Suprapubic skin (tissue), 4 donors: Measurements from ENCODE around the gene SMDT1. TPM values are rescaled to one million over a fixed set of nuclear protein-coding genes. Genes with fewer than 3 reads are reported as not detected.

Experiments used
- DNase-seq, 2 donors: peaks; one replicate each; pipeline ENCODE4 v3.0.0-alpha.2; 2019; ENCODE audit warnings: low spot score in 2 of 2
- H3K27ac ChIP-seq: fragments of 200-600 bp; sonication (generic); one replicate; pipeline ENCODE4 v1.5.1; 2019
- H3K27me3 ChIP-seq: fragments of 200-600 bp; sonication (generic); one replicate; pipeline ENCODE4 v1.5.1; 2019
- H3K36me3 ChIP-seq: fragments of 200-600 bp; sonication (generic); one replicate; pipeline ENCODE4 v1.5.1; 2019
- H3K4me1 ChIP-seq: fragments of 200-600 bp; sonication (generic); one replicate; pipeline ENCODE4 v1.5.1; 2019
- H3K4me3 ChIP-seq: fragments of 200-600 bp; sonication (generic); one replicate; pipeline ENCODE4 v1.5.1; 2019; ENCODE audit warnings: mild to moderate bottlenecking
- H3K9me3 ChIP-seq: fragments of 200-600 bp; sonication (generic); one replicate; pipeline ENCODE4 v1.5.1; 2019
- CTCF ChIP-seq, 2 donors: fragments of 200-600 bp in 1 of 2; fragments of 450-650 bp in 1 of 2; sonication (generic) in 1 of 2; IDR thresholded peaks; one replicate each; pipeline ENCODE4 v1.5.1; 2016 to 2019; ENCODE audit warnings: antibody characterized with exemption in 2 of 2, mild to moderate bottlenecking in 1 of 2, moderate library complexity in 1 of 2
- EP300 ChIP-seq: sonication (generic); formaldehyde crosslinking; IDR thresholded peaks from one replicate; pipeline ENCODE4 v1.6.1; 2017; ENCODE audit warnings: antibody characterized with exemption
- POLR2A ChIP-seq, 2 donors: fragments of 450-650 bp; IDR thresholded peaks; one replicate each; pipeline ENCODE4 v1.6.1; 2017; ENCODE audit warnings: antibody characterized with exemption in 2 of 2, mild to moderate bottlenecking in 2 of 2, moderate library complexity in 2 of 2
- POLR2AphosphoS5 ChIP-seq, 3 donors: sonication (generic); formaldehyde crosslinking; IDR thresholded peaks; one replicate each; pipeline ENCODE4 v1.6.1; 2017; ENCODE audit warnings: antibody characterized with exemption in 3 of 3
- WGBS: methylation state at CpG from one replicate; pipeline ENCODE4 v1.1.5; 2018; 5-methylcytosine and 5-hydroxymethylcytosine counted together
- total RNA-seq, 4 donors: library from RNA; depleted of rRNA; stranded (reverse); fragments of >200 nt; gene quantifications; one replicate each; pipeline ENCODE4 v1.1.0, GENCODE V29; 2016

SMDT1 gene
- total RNA-seq, 4 donors from 2014 or later: 11.8 to 18.6 (median 12.8) TPM

GRCh38 chr22:42041784-42042183, 37.7 kb upstream of the SMDT1 start:
- Histone ChIP-seq H3K27me3 (no peaks in the 10 kb centered on the region), H3K27ac (no peak overlapping the region), H3K36me3 (no peaks in the 10 kb centered on the region), H3K4me1 (no peaks in the 10 kb centered on the region), H3K9me3 (no peaks in the 10 kb centered on the region), H3K4me3 (no peak overlapping the region)
- DNase-seq: no peak
- TF ChIP-seq POLR2AphosphoS5 (IDR thresholded peaks at IDR 0.05) (no peak), EP300 (no peak), CTCF (IDR thresholded peaks at IDR 0.05) (no peak), POLR2A (IDR thresholded peaks at IDR 0.05) (no peak)

GRCh38 chr22:42050641-42051180, 28.8 kb upstream of the SMDT1 start:
- Histone ChIP-seq H3K36me3 (no peaks in the 10 kb centered on the region), H3K9me3 (no peaks in the 10 kb centered on the region), H3K4me1 (no peaks in the 10 kb centered on the region), H3K27ac (no peak overlapping the region), H3K27me3 (no peaks in the 10 kb centered on the region), H3K4me3 (no peak overlapping the region)
- 77% methylated on average over 2 of the region's 2 CpGs for WGBS
- DNase-seq: no peak
- TF ChIP-seq EP300 (no peak), POLR2A (IDR thresholded peaks at IDR 0.05) (no peak), CTCF (IDR thresholded peaks at IDR 0.05) (no peak), POLR2AphosphoS5 (IDR thresholded peaks at IDR 0.05) (no peak)

- H3K27me3 ChIP-seq: no peaks in the 10 kb centered on the region
- no peaks in the 10 kb centered on the region for H3K4me1 ChIP-seq
- no peak for DNase-seq
- WGBS: 80% methylated on average over 3 of the region's 3 CpGs
- no peak overlapping the region for H3K4me3 ChIP-seq
- no peaks in the 10 kb centered on the region for H3K36me3 ChIP-seq
- H3K27ac ChIP-seq: no peak overlapping the region
- TF ChIP-seq POLR2AphosphoS5 (IDR thresholded peaks at IDR 0.05) (no peak), EP300 (no peak), POLR2A (IDR thresholded peaks at IDR 0.05) (no peak), CTCF (IDR thresholded peaks at IDR 0.05) (no peak)
- H3K9me3 ChIP-seq: peaks cover 6% of the 10 kb centered on the region
Observed at GRCh38 chr22:42052765-42053164, 26.7 kb upstream of the SMDT1 start.

- WGBS: 97% methylated on average over 1 of the region's 1 CpG
- Histone ChIP-seq H3K9me3 (peaks cover 6% of the 10 kb centered on the region), H3K27me3 (no peaks in the 10 kb centered on the region), H3K4me1 (no peaks in the 10 kb centered on the region), H3K36me3 (peaks cover 30% of the 10 kb centered on the region), H3K4me3 (no peak overlapping the region), H3K27ac (no peak overlapping the region)
- TF ChIP-seq CTCF (IDR thresholded peaks at IDR 0.05) (no peak), POLR2AphosphoS5 (IDR thresholded peaks at IDR 0.05) (no peak), POLR2A (IDR thresholded peaks at IDR 0.05) (no peak), EP300 (no peak)
- DNase-seq: no peak
Observed at GRCh38 chr22:42056757-42057511, 22.6 kb upstream of the SMDT1 start.

- Histone ChIP-seq H3K27ac (no peak overlapping the region), H3K4me3 (no peak overlapping the region), H3K4me1 (no peaks in the 10 kb centered on the region), H3K9me3 (peaks cover 6% of the 10 kb centered on the region), H3K27me3 (no peaks in the 10 kb centered on the region), H3K36me3 (peaks cover 56% of the 10 kb centered on the region)
- DNase-seq: no peak
- 100% methylated on average over 5 of the region's 5 CpGs for WGBS
- TF ChIP-seq POLR2A (IDR thresholded peaks at IDR 0.05) (no peak), POLR2AphosphoS5 (IDR thresholded peaks at IDR 0.05) (no peak), EP300 (no peak), CTCF (IDR thresholded peaks at IDR 0.05) (no peak)
Observed at GRCh38 chr22:42060489-42060888, 19.0 kb upstream of the SMDT1 start.
